NB4 (cell line): ENCODE results near the gene CSHL1.

ENCODE experiments used
- DNase-seq: peaks from one replicate; pipeline ENCODE4 v3.0.0; 2010; ENCODE audit warnings: low read depth
- H3K4me3 ChIP-seq: one replicate; pipeline ENCODE4 v1.5.1; 2011; ENCODE audit warnings: mild to moderate bottlenecking, low read depth, low read length, moderate library complexity
- CTCF ChIP-seq: IDR thresholded peaks from one replicate; pipeline ENCODE4 v1.5.1; 2012; ENCODE audit warnings: low read depth, low read length
- MAX ChIP-seq: IDR thresholded peaks from 2 replicates; pipeline ENCODE4 v1.6.1; 2011; ENCODE audit warnings: low read depth, low read length
- MYC ChIP-seq: IDR thresholded peaks from 2 replicates; pipeline ENCODE4 v1.6.1; 2011; ENCODE audit warnings: low read depth, low read length
- POLR2A ChIP-seq: IDR thresholded peaks from 2 replicates; pipeline ENCODE4 v1.6.1; 2011; ENCODE audit warnings: mild to moderate bottlenecking; ENCODE audit not compliant: insufficient read length; ENCODE audit errors: extremely low read depth

The CSHL1 gene

GRCh38 chr17:63934183-63935112 is 23.4 kb upstream of the CSHL1 start:
- no peak for TF ChIP-seq POLR2A
- no peak for TF ChIP-seq MYC
- TF ChIP-seq CTCF = no peak
- no peak for TF ChIP-seq MAX
- H3K4me3 ChIP-seq = no peak overlapping the region
- no peak for DNase-seq

- TF ChIP-seq MAX (no peak), MYC (no peak), POLR2A (no peak), CTCF (no peak)
- H3K4me3 ChIP-seq = no peak overlapping the region
These were observed 22.5 kb upstream of the CSHL1 start for GRCh38 chr17:63933598-63933997.

GRCh38 chr17:63932721-63933120 is 21.7 kb upstream of the CSHL1 start:
- TF ChIP-seq MAX (no peak), CTCF (no peak), MYC (no peak), POLR2A (no peak)
- H3K4me3 ChIP-seq = no peak overlapping the region
- DNase-seq = no peak

More at GRCh38 chr17:63933598-63933997, 22.5 kb upstream of the CSHL1 start:
- DNase-seq = no peak

- H3K4me3 ChIP-seq = peak within 1 kb of the TSS; percentile 61
- peak; percentile 80 for DNase-seq
- TF ChIP-seq MAX (peak; percentile 61), POLR2A (peak; percentile 25), MYC (no peak; the same call in 1 of the 2 replicates), CTCF (no peak)
These were observed 21.0 kb upstream of the CSHL1 start, which contains the start of gene CD79B for GRCh38 chr17:63931981-63932561. CD79B (minus strand) TSS chr17:63932331; CDS start chr17:63932261, 70 bp downstream.

- DNase-seq = peak; percentile 70
- peak overlapping the region; percentile 61 for H3K4me3 ChIP-seq
- TF ChIP-seq MAX (0 out of 2 replicates have a peak, but pooled peaks have one; percentile 5), POLR2A (no peak)
These were observed 20.0 kb upstream of the CSHL1 start for GRCh38 chr17:63930951-63931575.
